Neural cell (in vitro differentiated cells): ENCODE data around the gene TSEN15. TPM values are rescaled to one million over a fixed set of nuclear protein-coding genes. Genes with fewer than 3 reads are reported as not detected.

ENCODE experiments used
- H2AFZ ChIP-seq: fragments of 200-600, 300-800 bp; sonication (generic), shearing (Covaris generic); 2 replicates; pipeline ENCODE4 v1.6.0; 2014; ENCODE audit warnings: low read depth, mild to moderate bottlenecking, antibody characterized with exemption, low read length, moderate library complexity
- H3F3A ChIP-seq: fragments of 200-600 bp; shearing (Covaris generic); 2 replicates; pipeline ENCODE4 v1.6.1; 2016; ENCODE audit warnings: mild to moderate bottlenecking, moderate library complexity, mixed read lengths, antibody characterized with exemption, low read length; ENCODE audit not compliant: insufficient read depth, poor library complexity, severe bottlenecking
- H3K27ac ChIP-seq: fragments of 200-600, 300-800 bp; sonication (generic), shearing (Covaris generic); 2 replicates; pipeline ENCODE4 v1.5.1; 2014; ENCODE audit warnings: mild to moderate bottlenecking, low read length, moderate library complexity
- H3K27me3 ChIP-seq: fragments of 300-800, 200-600 bp; sonication (generic), shearing (Covaris generic); 2 replicates; pipeline ENCODE4 v1.6.0; 2014; ENCODE audit warnings: mild to moderate bottlenecking, low read depth, low read length, moderate library complexity; ENCODE audit not compliant: insufficient read depth
- H3K36me3 ChIP-seq: fragments of 300-800, 200-600 bp; sonication (generic), shearing (Covaris generic); 2 replicates; pipeline ENCODE4 v1.5.1; 2014; ENCODE audit warnings: mild to moderate bottlenecking, antibody characterized with exemption, low read length, moderate library complexity; ENCODE audit not compliant: insufficient read depth
- H3K4me2 ChIP-seq: fragments of 300-800, 200-600 bp; sonication (generic), shearing (Covaris generic); 2 replicates; pipeline ENCODE4 v1.6.0; 2014; ENCODE audit warnings: mild to moderate bottlenecking, low read length
- H3K4me3 ChIP-seq: fragments of 300-800, 200-600 bp; sonication (generic), shearing (Covaris generic); 2 replicates; pipeline ENCODE4 v1.5.1; 2014; ENCODE audit warnings: mild to moderate bottlenecking, low read length, moderate library complexity
- H3K79me2 ChIP-seq: fragments of 200-600 bp; shearing (Covaris generic); replicated peaks from 2 replicates; pipeline ENCODE4 v1.6.0; 2014; ENCODE audit warnings: mild to moderate bottlenecking, low read length, moderate library complexity; ENCODE audit not compliant: insufficient read depth
- H3K9ac ChIP-seq: fragments of 300-800, 200-600 bp; sonication (generic), shearing (Covaris generic); 2 replicates; pipeline ENCODE4 v1.6.1; 2016; ENCODE audit warnings: mild to moderate bottlenecking, low read length, mixed read lengths
- H3K9me2 ChIP-seq: fragments of 200-600 bp; shearing (Covaris generic); 2 replicates; pipeline ENCODE4 v1.6.1; 2016; ENCODE audit warnings: mild to moderate bottlenecking, low read length, mixed read lengths; ENCODE audit not compliant: insufficient read depth
- H3K9me3 ChIP-seq: fragments of 200-600, 300-800 bp; sonication (generic), shearing (Covaris generic); 2 replicates; pipeline ENCODE4 v1.6.1; 2016; ENCODE audit warnings: mild to moderate bottlenecking, mixed run types, low read length, moderate library complexity, mixed read lengths
- H4K20me1 ChIP-seq: fragments of 200-600 bp; shearing (Covaris generic); 2 replicates; pipeline ENCODE4 v1.6.1; 2016; ENCODE audit warnings: mild to moderate bottlenecking, mixed run types; ENCODE audit not compliant: insufficient read depth
- CTCF ChIP-seq: fragments of 450-650 bp; IDR thresholded peaks from 2 replicates; pipeline ENCODE4 v1.5.1; 2014; ENCODE audit warnings: antibody characterized with exemption, mild to moderate bottlenecking, moderate library complexity; ENCODE audit not compliant: poor library complexity, severe bottlenecking
- EP300 ChIP-seq: fragments of 450-650 bp; conservative IDR thresholded peaks from 2 replicates; pipeline ENCODE4 v1.6.1; 2014; ENCODE audit warnings: antibody characterized with exemption, mild to moderate bottlenecking, moderate library complexity; ENCODE audit not compliant: poor library complexity, severe bottlenecking
- EZH2 ChIP-seq: fragments of 200-600, 300-800 bp; shearing (Covaris generic), sonication (generic); IDR thresholded peaks from 2 replicates; pipeline ENCODE4 v1.6.1; 2014; ENCODE audit warnings: antibody characterized with exemption, low read length, borderline replicate concordance, mild to moderate bottlenecking; ENCODE audit not compliant: insufficient read depth, poor library complexity, severe bottlenecking
- MXI1 ChIP-seq: fragments of 450-650 bp; conservative IDR thresholded peaks from 2 replicates; pipeline ENCODE4 v1.6.1; 2014; ENCODE audit warnings: antibody characterized with exemption, mild to moderate bottlenecking; ENCODE audit not compliant: poor library complexity, severe bottlenecking
- POLR2AphosphoS5 ChIP-seq: IDR thresholded peaks from 2 replicates; pipeline ENCODE4 v1.6.1; 2012
- RAD21 ChIP-seq: fragments of 450-650 bp; conservative IDR thresholded peaks from 2 replicates; pipeline ENCODE4 v1.6.1; 2014; ENCODE audit warnings: antibody characterized with exemption, mild to moderate bottlenecking, moderate library complexity
- REST ChIP-seq: IDR thresholded peaks from 2 replicates; pipeline ENCODE4 v1.6.1; 2012; ENCODE audit warnings: borderline replicate concordance
- SMC3 ChIP-seq: fragments of 450-650 bp; conservative IDR thresholded peaks from 2 replicates; pipeline ENCODE4 v1.6.1; 2014; ENCODE audit warnings: antibody characterized with exemption, mild to moderate bottlenecking, moderate library complexity; ENCODE audit not compliant: poor library complexity
- TAF1 ChIP-seq: IDR thresholded peaks from 2 replicates; pipeline ENCODE4 v1.6.1; 2012; ENCODE audit warnings: low read depth
- polyA plus RNA-seq: library from polyadenylated mRNA; depleted of rRNA; stranded (reverse); fragments of >200 nt; gene quantifications from 2 replicates; pipeline ENCODE4 v1.2.3, GENCODE V29; 2014

Gene TSEN15
- polyA plus RNA-seq, 1 donor from 2014 or later, result 56.9 TPM

GRCh38 chr1:184080309-184080708, 28.8 kb downstream of the TSEN15 start:
- TF ChIP-seq SMC3 (no peak), POLR2AphosphoS5 (no peak), RAD21 (no peak), REST (no peak), EP300 (no peak), TAF1 (no peak), MXI1 (no peak), CTCF (no peak), EZH2 (no peak)

GRCh38 chr1:184082541-184083415, 31.2 kb downstream of the TSEN15 start:
- Histone ChIP-seq H3K9me3 (no peaks in the 10 kb centered on the region), H3K4me2 (no peak overlapping the region), H2AFZ (no peak overlapping the region), H3K9ac (no peak overlapping the region), H3K27ac (no peak overlapping the region), H3F3A (no peaks in the 10 kb centered on the region), H4K20me1 (no peaks in the 10 kb centered on the region), H3K4me3 (no peak overlapping the region), H3K9me2 (no peaks in the 10 kb centered on the region), H3K27me3 (no peaks in the 10 kb centered on the region), H3K36me3 (no peaks in the 10 kb centered on the region), H3K79me2 (no peaks in the 10 kb centered on the region)
- TF ChIP-seq REST, result no peak
- no peak for TF ChIP-seq EP300
- TF ChIP-seq RAD21, result no peak
- no peak for TF ChIP-seq EZH2
- no peak for TF ChIP-seq TAF1
- TF ChIP-seq CTCF, result no peak
- no peak for TF ChIP-seq MXI1
- no peak for TF ChIP-seq SMC3

More at GRCh38 chr1:184080309-184080708, 28.8 kb downstream of the TSEN15 start:
- H3F3A ChIP-seq, result no peaks in the 10 kb centered on the region
- H3K27ac ChIP-seq, result no peak overlapping the region
- H3K4me3 ChIP-seq, result no peak overlapping the region
- H3K36me3 ChIP-seq, result no peaks in the 10 kb centered on the region
- no peak overlapping the region for H3K4me2 ChIP-seq
- no peaks in the 10 kb centered on the region for H3K79me2 ChIP-seq
- H3K9me2 ChIP-seq, result no peaks in the 10 kb centered on the region
- no peaks in the 10 kb centered on the region for H4K20me1 ChIP-seq
- no peak overlapping the region for H3K9ac ChIP-seq
- H3K9me3 ChIP-seq, result no peaks in the 10 kb centered on the region
- no peak overlapping the region for H2AFZ ChIP-seq
- no peaks in the 10 kb centered on the region for H3K27me3 ChIP-seq
